Breast epithelium (tissue), 3 donors: ENCODE results near the gene UNC79.

Experiments used
- CTCF ChIP-seq, 3 donors: fragments of 450-650 bp; IDR thresholded peaks; one replicate each; pipeline ENCODE4 v1.5.1; 2016 to 2017; ENCODE audit warnings: antibody characterized with exemption in 3 of 3, mild to moderate bottlenecking in 3 of 3, moderate library complexity in 3 of 3
- POLR2A ChIP-seq: fragments of 450-650 bp; IDR thresholded peaks from one replicate; pipeline ENCODE4 v1.6.1; 2016; ENCODE audit warnings: antibody characterized with exemption, mild to moderate bottlenecking, moderate library complexity

GRCh38 chr14:93629643-93630042 lies 198.9 kb downstream of the UNC79 start:
- TF ChIP-seq CTCF (IDR thresholded peaks at IDR 0.05) (no peak), POLR2A (no peak)
